ENCODE results near the gene UNC93B1.

The UNC93B1 gene

GRCh38 chr11:68003846-68004550, at the start of gene UNC93B1:
UNC93B1 (minus strand) TSS chr11:68004097; CDS start chr11:68004043, 54 bp downstream.
- peak; percentile 84 for DNase-seq

GRCh38 chr11:68053117-68053516, 49.2 kb upstream of the UNC93B1 start:
- DNase-seq: no peak

DNA sequence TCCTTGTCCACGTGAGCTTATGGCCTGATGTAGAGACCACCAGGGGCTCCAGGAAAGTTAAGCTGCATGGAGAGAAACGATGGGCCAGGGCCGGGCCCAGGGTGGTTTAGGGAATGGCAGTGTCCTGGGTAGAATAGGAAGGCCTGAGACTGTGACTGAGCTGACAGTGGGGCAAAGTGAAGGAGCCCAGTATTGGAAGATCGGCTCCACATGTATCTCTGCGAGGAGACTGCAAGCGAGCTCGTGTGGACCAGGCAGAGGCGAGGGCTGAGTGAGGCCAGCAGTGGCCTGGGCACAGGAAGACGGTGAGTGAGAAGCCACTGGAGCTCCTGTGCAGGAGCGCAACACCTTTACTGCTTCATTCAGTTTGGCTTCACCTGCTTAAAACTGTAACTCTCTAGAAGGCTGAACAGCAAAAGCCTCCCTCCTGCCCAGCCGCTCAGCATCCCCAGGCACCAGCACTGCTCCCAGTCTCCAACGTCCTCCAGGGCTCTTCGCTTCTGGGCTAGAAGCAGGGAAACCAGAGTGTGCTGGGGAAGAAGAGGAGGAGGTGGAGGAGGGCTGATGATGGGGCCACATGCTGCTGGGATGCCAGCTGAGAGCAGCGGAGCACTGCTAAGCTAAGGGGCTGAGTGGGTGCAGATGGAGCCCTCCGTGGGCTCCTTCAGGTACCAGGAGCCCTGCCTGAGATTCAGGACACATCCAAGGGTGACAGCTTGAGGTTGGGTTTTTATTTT, 48.4 kb upstream of the UNC93B1 start:
- DNase-seq: no peak

GRCh38 chr11:68051191-68052136, 47.6 kb upstream of the UNC93B1 start:
- DNase-seq: no peak

- no peak for DNase-seq
These were observed 46.5 kb upstream of the UNC93B1 start for GRCh38 chr11:68050371-68050841.

DNA sequence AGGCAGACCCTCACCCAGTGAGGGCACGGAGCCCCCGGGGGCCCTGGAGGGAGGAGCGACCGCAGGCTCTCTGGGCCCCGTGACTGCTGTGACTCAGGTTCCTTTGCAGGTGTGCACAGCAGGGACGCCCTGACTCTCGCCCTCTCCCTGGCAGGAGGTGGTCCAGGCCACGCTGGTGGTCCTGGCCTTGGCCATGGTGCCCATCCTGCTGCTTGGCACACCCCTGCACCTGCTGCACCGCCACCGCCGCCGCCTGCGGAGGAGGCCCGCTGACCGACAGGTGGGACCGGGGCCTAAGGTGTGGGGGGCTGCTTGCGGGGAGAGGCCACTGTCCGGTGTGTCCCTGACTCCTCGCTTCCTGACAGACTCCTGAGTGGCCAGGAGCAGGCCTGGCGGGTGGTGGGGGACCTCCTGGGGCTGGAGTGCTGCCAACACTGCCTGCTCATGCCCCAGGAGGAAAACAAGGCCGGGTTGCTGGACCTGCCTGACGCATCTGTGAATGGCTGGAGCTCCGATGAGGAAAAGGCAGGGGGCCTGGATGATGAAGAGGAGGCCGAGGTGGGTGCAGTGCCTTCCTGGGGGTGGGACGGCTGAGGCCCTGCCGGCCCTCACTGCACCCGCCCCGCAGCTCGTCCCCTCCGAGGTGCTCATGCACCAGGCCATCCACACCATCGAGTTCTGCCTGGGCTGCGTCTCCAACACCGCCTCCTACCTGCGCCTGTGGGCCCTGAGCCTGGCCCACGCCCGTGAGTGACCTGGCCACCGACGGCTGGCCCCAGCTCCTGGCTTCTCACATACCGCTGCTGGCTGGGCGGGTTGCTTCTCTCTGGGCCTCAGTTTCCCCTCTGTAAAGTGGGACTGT, 45.8 kb upstream of the UNC93B1 start:
- DNase-seq: no peak

DNA sequence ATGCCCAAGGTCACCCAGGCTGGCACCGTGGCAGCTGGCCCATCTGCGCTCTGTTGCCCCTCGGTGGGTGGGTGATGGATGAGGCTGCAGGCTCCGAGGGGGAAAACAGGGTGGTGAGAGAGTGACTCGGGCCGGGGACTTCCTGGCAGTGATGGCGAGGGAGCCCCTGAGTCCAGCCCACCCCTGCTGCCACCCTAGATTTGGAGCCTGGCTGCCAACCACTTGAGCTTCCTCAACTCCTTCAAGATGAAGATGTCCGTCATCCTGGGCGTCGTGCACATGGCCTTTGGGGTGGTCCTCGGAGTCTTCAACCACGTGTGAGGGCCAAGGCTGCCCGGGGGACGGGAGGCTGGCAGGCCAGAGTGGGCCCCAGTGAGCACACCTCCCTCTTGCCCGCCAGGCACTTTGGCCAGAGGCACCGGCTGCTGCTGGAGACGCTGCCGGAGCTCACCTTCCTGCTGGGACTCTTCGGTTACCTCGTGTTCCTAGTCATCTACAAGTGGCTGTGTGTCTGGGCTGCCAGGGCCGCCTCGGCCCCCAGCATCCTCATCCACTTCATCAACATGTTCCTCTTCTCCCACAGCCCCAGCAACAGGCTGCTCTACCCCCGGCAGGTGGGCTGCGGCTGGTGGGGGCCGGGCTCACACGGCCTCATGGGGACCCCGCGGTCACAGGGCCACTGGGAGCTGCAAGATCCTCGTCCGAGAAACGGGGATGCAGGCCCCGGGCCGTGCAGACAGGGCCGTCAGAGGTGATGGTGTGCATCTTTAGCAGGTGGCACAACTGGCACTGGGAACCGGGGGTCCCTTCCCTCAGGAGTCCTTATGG, 45.0 kb upstream of the UNC93B1 start:
- DNase-seq: no peak

DNA sequence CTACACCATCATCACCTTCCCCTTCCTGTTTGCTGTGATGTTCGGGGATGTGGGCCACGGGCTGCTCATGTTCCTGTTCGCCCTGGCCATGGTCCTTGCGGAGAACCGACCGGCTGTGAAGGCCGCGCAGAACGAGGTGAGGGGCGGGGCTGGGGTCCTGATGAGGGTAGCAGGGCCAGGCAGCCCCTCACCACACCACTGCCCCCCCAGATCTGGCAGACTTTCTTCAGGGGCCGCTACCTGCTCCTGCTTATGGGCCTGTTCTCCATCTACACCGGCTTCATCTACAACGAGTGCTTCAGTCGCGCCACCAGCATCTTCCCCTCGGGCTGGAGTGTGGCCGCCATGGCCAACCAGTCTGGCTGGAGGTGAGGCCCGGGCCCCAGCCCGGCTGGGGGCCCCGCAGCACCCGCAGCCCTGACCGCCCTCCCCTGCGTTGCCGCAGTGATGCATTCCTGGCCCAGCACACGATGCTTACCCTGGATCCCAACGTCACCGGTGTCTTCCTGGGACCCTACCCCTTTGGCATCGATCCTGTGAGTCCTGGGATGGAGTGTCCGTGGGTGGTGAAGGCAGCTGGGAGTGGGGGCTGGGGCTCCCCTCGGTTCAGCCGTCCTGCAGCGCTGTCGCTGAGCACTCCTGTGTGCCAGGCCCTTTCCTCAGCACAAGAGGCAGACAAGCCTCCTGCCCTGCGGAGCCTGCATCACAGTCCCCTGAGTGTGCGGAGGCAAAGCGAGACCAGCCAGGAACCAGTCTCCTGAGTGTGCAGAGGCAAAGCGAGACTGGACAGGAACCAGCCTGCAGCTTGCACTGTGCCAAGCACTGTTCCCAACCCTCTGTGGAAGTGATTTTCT, 43.8 kb upstream of the UNC93B1 start:
- DNase-seq: no peak

GRCh38 chr11:68044898-68045351, 41.0 kb upstream of the UNC93B1 start:
- no peak for DNase-seq

DNA sequence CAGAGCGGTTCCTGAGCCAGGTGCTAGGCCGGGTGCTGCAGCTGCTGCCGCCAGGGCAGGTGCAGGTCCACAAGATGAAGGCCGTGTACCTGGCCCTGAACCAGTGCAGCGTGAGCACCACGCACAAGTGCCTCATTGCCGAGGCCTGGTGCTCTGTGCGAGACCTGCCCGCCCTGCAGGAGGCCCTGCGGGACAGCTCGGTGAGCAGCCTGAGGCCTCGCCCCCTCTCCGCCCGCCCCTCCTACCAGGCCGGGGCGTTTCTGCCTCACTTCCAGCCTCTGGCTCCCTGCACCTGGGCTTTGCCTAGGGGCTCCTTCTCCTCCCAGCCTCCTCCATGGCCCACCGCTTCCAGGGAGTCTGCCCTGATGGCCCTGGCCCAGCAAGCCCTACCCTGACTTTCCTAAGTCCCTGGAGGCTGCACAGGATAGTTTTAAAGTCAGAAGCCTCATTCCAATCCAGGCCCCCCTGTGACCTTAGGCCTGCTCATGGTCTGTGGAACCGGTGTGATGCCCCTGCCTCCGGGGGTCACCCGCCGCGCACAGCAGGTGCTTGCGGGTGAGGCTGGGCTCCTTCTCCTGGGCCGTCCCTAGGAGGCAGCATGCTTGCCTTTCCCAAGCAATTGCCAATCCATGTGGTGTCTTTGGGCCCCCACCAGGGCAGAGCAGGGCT, 40.4 kb upstream of the UNC93B1 start:
- no peak for DNase-seq

DNA sequence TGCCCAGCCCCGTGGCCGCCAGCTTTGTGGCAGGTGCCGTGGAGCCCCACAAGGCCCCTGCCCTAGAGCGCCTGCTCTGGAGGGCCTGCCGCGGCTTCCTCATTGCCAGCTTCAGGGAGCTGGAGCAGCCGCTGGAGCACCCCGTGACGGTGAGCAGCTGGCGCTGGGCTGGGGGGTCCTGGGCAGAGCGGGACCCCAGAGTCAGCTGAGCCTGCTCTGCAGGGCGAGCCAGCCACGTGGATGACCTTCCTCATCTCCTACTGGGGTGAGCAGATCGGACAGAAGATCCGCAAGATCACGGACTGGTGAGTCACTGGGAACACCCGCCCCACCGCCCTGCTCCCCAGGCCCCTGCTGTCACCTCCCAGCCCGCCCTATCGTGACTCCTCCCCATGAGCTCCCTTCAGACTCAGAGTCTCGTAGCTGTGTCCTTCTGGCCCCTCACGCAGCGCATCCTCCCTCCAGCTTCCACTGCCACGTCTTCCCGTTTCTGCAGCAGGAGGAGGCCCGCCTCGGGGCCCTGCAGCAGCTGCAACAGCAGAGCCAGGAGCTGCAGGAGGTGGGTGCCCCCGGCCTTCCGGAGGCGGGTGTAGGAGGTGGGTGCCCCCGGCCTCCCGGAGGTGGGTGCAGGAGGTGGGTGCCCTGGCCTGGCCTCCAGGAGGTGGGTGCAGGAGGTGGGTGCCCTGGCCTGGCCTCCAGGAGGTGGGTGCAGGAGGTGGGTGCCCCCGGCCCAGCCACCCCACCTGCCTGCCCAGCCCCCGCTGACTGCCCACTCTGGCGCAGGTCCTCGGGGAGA, 39.6 kb upstream of the UNC93B1 start:
- DNase-seq: no peak

GRCh38 chr11:68043029-68043348, 39.1 kb upstream of the UNC93B1 start:
- DNase-seq: no peak

DNA sequence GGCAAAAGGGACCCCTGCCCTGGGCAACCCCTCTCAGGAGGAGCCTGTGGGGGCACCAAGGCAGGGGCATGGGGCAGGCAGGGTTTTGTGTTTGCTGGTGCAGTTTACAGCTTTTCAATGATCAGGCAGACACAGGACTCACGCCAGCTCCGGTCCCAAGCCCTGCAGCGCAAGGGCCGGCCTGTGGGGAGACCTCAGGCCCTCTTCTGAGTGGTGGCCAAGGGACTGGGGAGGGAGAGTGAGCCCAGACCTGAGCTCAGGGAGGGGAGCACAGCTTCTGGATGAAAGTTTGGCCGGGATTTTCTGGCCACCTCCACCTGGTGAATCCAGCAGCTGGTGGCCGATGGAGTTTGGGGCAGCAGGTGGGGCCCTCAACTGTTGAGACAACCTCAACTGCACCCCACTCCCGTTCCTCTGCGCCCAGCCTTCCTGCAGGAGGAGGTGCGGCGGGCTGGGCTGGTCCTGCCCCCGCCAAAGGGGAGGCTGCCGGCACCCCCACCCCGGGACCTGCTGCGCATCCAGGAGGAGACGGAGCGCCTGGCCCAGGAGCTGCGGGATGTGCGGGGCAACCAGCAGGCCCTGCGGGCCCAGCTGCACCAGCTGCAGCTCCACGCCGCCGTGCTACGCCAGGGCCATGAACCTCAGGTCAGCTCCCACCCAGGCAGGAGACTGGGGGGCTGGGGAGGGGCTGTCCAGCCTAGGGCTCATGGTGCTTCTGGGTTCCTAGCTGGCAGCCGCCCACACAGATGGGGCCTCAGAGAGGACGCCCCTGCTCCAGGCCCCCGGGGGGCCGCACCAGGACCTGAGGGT, 38.5 kb upstream of the UNC93B1 start:
- no peak for DNase-seq

GRCh38 chr11:68041617-68042218, 37.8 kb upstream of the UNC93B1 start:
- DNase-seq: no peak

DNA sequence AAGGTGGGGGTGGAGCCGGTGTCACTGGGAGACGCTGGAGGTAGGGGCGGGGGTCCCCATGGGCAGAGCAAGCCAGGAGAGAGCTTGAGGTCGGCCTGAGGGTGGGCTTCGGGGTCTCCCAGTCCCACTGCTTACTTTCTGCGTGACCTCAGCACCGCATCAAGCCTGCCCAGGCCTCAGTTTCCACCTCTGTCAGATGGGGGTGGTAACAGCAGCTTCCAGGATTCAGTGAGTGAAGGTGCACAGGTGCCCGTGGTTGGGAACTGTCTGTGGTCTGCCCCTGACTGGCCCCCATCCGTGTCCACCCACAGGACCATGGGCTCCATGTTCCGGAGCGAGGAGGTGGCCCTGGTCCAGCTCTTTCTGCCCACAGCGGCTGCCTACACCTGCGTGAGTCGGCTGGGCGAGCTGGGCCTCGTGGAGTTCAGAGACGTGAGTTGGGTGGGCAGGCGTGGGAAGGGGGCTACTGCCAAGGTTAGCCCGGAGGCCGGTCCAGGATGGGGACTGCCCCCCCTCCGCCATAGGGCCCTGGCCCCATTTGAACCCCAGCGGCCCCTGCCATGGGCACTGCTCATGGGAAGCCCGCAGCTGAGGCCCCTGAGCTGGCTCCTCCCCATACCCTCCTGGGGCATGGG, 37.2 kb upstream of the UNC93B1 start:
- no peak for DNase-seq

GRCh38 chr11:68040101-68040956, 36.4 kb upstream of the UNC93B1 start:
- peak; percentile 55 for DNase-seq
